ENCODE measurements around the gene GUCY2F.

DNA sequence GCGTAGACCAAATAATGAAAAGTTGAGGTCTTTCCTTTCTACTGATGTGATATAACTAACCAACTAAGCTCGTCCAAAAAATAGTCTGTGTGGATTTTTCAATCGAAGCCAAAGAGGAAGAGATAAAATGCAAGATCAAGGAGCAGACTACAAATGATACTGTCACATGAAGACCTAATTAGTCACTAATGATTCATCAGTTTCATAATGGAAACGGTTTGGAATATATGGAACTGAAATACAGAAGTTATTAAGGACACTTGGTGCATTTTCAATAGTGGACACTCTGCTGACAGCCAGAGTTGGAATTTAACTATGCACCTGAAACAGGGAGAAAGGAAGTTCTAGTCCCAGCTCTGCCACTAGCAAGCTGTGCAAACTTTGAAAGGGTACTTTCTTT, 119.8 kb downstream of the GUCY2F start:
- TF ChIP-seq EZH2 (IDR thresholded peaks at IDR 0.05; ENCODE audit: borderline replicate concordance, low read depth, low read length, severe bottlenecking) (no peak), POLR2AphosphoS5 (IDR thresholded peaks at IDR 0.05; ENCODE audit: insufficient read depth, low read depth, low read length) (no peak), MYC (IDR thresholded peaks at IDR 0.05; ENCODE audit: low read depth, low read length) (no peak), FOS (IDR thresholded peaks at IDR 0.05; ENCODE audit: borderline replicate concordance, insufficient read depth, low read length) (no peak), JUN (IDR thresholded peaks at IDR 0.05; ENCODE audit: borderline replicate concordance, insufficient read depth, insufficient read length, low read depth) (no peak), POLR2A (IDR thresholded peaks at IDR 0.05; ENCODE audit: low read depth, low read length) (no peak)
- TF ChIP-seq, protein P1, sequence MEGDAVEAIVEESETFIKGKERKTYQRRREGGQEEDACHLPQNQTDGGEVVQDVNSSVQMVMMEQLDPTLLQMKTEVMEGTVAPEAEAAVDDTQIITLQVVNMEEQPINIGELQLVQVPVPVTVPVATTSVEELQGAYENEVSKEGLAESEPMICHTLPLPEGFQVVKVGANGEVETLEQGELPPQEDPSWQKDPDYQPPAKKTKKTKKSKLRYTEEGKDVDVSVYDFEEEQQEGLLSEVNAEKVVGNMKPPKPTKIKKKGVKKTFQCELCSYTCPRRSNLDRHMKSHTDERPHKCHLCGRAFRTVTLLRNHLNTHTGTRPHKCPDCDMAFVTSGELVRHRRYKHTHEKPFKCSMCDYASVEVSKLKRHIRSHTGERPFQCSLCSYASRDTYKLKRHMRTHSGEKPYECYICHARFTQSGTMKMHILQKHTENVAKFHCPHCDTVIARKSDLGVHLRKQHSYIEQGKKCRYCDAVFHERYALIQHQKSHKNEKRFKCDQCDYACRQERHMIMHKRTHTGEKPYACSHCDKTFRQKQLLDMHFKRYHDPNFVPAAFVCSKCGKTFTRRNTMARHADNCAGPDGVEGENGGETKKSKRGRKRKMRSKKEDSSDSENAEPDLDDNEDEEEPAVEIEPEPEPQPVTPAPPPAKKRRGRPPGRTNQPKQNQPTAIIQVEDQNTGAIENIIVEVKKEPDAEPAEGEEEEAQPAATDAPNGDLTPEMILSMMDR (IDR thresholded peaks at IDR 0.05; ENCODE audit: extremely low read depth in 1 of 2, insufficient read depth in 1 of 2, low read depth in 1 of 2, low read length in 2 of 2) = no peak

Measured in endothelial cell of umbilical vein (primary cell).